ENCODE results near the gene PNLIPRP2.

The PNLIPRP2 gene

DNA sequence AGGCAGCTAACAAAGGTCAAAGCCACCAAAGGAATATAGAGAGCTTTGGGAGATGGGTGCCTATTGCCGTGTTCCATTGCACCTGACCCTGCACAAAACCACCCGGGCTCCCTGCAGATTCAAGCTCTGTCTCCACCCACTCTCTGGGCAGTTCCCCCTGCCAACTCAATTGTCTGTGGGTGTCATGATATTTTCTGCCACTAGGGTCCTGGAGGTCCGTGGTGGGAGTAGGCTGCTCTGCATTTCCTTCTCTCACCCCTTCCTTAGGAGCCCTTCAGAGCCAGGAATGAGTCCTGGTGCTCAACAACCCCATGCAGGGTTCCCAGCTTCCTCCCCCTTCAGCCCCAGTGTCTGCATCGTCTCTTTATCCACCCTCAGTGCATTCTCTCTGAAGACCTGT, 34.1 kb downstream of the PNLIPRP2 start:
- no peak for DNase-seq
- Histone ChIP-seq H3K9me3 (no peaks in the 10 kb centered on the region), H3K4me1 (no peaks in the 10 kb centered on the region), H3K36me3 (no peaks in the 10 kb centered on the region), H3K27me3 (no peaks in the 10 kb centered on the region), H3K4me3 (ENCODE audit: low read depth, low read length) (no peak overlapping the region)
- TF ChIP-seq, protein P1, sequence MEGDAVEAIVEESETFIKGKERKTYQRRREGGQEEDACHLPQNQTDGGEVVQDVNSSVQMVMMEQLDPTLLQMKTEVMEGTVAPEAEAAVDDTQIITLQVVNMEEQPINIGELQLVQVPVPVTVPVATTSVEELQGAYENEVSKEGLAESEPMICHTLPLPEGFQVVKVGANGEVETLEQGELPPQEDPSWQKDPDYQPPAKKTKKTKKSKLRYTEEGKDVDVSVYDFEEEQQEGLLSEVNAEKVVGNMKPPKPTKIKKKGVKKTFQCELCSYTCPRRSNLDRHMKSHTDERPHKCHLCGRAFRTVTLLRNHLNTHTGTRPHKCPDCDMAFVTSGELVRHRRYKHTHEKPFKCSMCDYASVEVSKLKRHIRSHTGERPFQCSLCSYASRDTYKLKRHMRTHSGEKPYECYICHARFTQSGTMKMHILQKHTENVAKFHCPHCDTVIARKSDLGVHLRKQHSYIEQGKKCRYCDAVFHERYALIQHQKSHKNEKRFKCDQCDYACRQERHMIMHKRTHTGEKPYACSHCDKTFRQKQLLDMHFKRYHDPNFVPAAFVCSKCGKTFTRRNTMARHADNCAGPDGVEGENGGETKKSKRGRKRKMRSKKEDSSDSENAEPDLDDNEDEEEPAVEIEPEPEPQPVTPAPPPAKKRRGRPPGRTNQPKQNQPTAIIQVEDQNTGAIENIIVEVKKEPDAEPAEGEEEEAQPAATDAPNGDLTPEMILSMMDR (IDR thresholded peaks at IDR 0.05; ENCODE audit: low read depth, low read length) = peak; percentile 29

DNA sequence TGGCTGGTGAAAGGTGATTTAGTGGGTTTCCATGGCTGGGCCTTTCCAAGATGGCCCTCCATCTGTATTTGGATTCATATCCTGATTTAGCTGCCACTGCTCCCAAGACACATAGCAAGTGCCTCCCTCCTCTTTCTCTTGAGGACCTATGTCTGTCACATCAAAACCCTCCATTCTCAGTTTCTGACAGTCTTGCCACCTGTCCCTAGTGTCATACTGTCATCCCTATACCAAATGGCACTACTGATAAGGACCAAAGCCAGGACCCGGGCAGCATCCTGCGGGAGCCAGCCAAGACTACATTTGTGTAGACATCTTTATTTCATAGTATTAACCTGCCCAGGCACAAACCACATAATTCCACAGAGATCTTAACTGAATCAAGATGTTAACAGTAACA, 34.8 kb downstream of the PNLIPRP2 start:
- no peaks in the 10 kb centered on the region for H3K4me1 ChIP-seq

DNA sequence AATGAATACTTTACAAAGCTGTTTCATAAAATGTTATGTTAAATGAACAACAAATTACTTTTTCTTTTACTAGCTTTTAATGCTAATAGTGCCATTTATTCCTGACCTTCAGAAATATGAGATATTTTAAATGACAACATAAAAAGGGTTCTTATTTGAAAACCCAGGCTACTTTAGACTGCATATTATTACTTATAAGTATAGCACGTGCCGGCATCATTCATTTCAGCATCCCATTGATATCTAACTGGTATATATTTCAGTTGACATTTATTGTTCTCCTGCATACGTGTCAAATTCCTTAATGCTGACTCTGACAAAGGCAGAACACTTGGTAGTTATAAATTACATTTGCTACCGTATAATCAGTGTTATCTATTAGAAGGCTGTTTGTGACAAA, 35.3 kb downstream of the PNLIPRP2 start:
- no peak overlapping the region for H3K4me3 ChIP-seq (ENCODE audit: low read depth, low read length)
- H3K4me1 ChIP-seq = no peaks in the 10 kb centered on the region
- no peaks in the 10 kb centered on the region for H3K9me3 ChIP-seq
- no peaks in the 10 kb centered on the region for H3K36me3 ChIP-seq
- DNase-seq = no peak
- no peaks in the 10 kb centered on the region for H3K27me3 ChIP-seq
- TF ChIP-seq, protein P1 (IDR thresholded peaks at IDR 0.05; ENCODE audit: low read depth, low read length) = no peak

More for the DNA sequence above, 34.8 kb downstream of the PNLIPRP2 start:
- Histone ChIP-seq H3K4me3 (ENCODE audit: low read depth, low read length) (no peak overlapping the region), H3K27me3 (no peaks in the 10 kb centered on the region), H3K9me3 (no peaks in the 10 kb centered on the region), H3K36me3 (no peaks in the 10 kb centered on the region)
- no peak for DNase-seq
- TF ChIP-seq, protein P1 (IDR thresholded peaks at IDR 0.05; ENCODE audit: low read depth, low read length) = no peak

DNA sequence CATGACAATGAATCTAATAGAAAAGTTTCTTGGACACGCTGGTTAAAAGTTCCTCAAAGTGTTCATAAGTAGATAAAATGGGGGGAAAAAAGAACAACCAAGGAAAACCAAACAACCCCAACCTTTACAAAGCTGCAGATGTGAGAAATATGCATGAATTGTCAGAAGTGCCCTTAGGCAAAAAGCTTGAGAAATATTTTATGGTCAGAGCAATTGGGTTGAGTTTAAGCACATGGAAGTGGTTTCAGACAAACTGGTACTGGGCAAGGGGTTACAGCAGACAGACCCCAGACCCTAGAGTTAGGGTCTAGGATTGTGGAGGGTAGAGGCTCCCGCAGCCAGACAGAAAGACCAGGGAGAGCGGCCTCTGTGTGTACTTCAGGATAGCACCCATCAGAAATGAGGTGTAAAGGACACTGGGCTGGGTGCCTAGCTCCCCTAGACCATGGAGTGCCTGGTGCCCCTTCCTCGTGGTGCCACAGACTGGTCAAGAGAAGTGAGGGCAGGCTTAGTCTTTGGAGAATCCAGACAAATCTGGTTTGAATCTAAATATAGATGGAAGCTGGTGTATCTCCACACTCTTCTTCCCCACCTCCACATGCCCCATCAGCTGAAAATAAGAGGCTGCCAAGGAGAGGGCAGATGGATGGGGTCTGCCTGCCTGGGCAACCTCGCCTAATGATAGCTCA, 37.3 kb downstream of the PNLIPRP2 start:
- Histone ChIP-seq H3K9me3 (no peaks in the 10 kb centered on the region), H3K36me3 (no peaks in the 10 kb centered on the region), H3K4me3 (ENCODE audit: low read depth, low read length) (no peak overlapping the region), H3K27me3 (no peaks in the 10 kb centered on the region), H3K4me1 (no peaks in the 10 kb centered on the region)
- no peak for DNase-seq
- TF ChIP-seq, protein P1 (IDR thresholded peaks at IDR 0.05; ENCODE audit: low read depth, low read length) = no peak

- Histone ChIP-seq H3K9me3 (no peaks in the 10 kb centered on the region), H3K27me3 (no peaks in the 10 kb centered on the region), H3K4me1 (no peaks in the 10 kb centered on the region), H3K4me3 (ENCODE audit: low read depth, low read length) (no peak overlapping the region), H3K36me3 (no peaks in the 10 kb centered on the region)
- no peak for DNase-seq
- TF ChIP-seq, protein P1 (IDR thresholded peaks at IDR 0.05; ENCODE audit: low read depth, low read length) = no peak
Observed at GRCh38 chr10:116659049-116659670, 38.4 kb downstream of the PNLIPRP2 start.

- TF ChIP-seq, protein P1 (IDR thresholded peaks at IDR 0.05; ENCODE audit: low read depth, low read length) = no peak
- DNase-seq = no peak
Observed at GRCh38 chr10:116660860-116661259, 40.1 kb downstream of the PNLIPRP2 start.

More at GRCh38 chr10:116660860-116661259, 40.1 kb downstream of the PNLIPRP2 start:
- Histone ChIP-seq H3K36me3 (no peaks in the 10 kb centered on the region), H3K4me3 (ENCODE audit: low read depth, low read length) (no peak overlapping the region), H3K27me3 (no peaks in the 10 kb centered on the region), H3K4me1 (no peaks in the 10 kb centered on the region), H3K9me3 (no peaks in the 10 kb centered on the region)
